Immature natural killer cell (primary cell): ENCODE results near the gene WDFY2. TPM values are rescaled to one million over a fixed set of nuclear protein-coding genes. Genes with fewer than 3 reads are reported as not detected.

Experiments
- DNase-seq, 3 donors: peaks; one replicate each; pipeline ENCODE4 v3.0.0; 2022; ENCODE audit warnings: mixed read lengths in 1 of 3
- H3K27ac Mint-ChIP-seq, 6 donors: one replicate each; pipeline ENCODE4 v1.8.0; 2020; ENCODE audit warnings: mixed read lengths in 6 of 6, mild to moderate bottlenecking in 5 of 6, inconsistent platforms in 4 of 6, moderate library complexity in 3 of 6
- H3K27me3 Mint-ChIP-seq, 3 donors: one replicate each; pipeline ENCODE4 v1.8.0; 2020 to 2021; ENCODE audit warnings: low read depth in 3 of 3, mild to moderate bottlenecking in 3 of 3, mixed read lengths in 3 of 3, moderate library complexity in 3 of 3, inconsistent platforms in 1 of 3
- H3K36me3 Mint-ChIP-seq, 3 donors: one replicate each; pipeline ENCODE4 v1.8.0; 2020; ENCODE audit warnings: mixed read lengths in 3 of 3, inconsistent platforms in 2 of 3, mild to moderate bottlenecking in 2 of 3
- H3K4me1 Mint-ChIP-seq, 2 donors: one replicate each; pipeline ENCODE4 v1.8.0; 2020; ENCODE audit warnings: inconsistent platforms in 2 of 2, mild to moderate bottlenecking in 2 of 2, mixed read lengths in 2 of 2, moderate library complexity in 1 of 2
- H3K4me3 Mint-ChIP-seq, 5 donors: one replicate each; pipeline ENCODE4 v1.8.0; 2020; ENCODE audit warnings: mild to moderate bottlenecking in 5 of 5, mixed read lengths in 5 of 5, inconsistent platforms in 3 of 5, moderate library complexity in 3 of 5
- H3K9me3 Mint-ChIP-seq, 6 donors: one replicate each; pipeline ENCODE4 v1.8.0; 2020; ENCODE audit warnings: mild to moderate bottlenecking in 6 of 6, mixed read lengths in 6 of 6, inconsistent platforms in 4 of 6, moderate library complexity in 3 of 6
- polyA plus RNA-seq, 3 donors: library from polyadenylated mRNA; unstranded; fragments of 300-500 nt; fragmentation: Illumina TruSeq; gene quantifications; one replicate each; pipeline ENCODE4 v1.2.3, GENCODE V29; 2021

WDFY2 gene
- polyA plus RNA-seq, 3 donors from 2014 or later = 1.6 to 4.6 (median 3.0) TPM

DNA sequence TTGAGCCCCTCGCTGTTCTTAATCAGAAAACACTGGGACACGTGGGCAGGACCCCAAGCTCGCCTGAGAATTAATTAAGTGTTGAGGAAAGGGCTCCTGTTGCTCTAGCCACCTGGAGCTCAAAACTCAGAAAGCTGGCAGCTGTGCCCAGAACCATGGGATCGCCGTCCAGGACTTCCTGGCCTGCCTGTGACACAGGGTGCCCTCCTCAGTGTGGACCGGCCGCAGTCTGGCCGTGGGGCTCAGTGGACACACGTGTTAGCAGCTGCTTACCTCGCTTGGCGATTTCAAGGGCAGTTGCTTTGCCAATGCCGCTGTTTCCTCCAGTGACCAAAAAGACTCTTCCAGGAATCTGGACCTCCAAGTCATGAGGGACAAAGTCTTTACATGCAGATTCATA, 215.0 kb downstream of the WDFY2 start:
- peaks cover 13 to 21% (median 20%) of the 10 kb centered on the region in 3 donors for H3K27me3 Mint-ChIP-seq
- H3K36me3 Mint-ChIP-seq = peaks cover 3 to 6% (median 5%) of the 10 kb centered on the region in 3 donors
- DNase-seq = no peak
- peaks cover 22 to 25% of the 10 kb centered on the region in 2 donors for H3K4me1 Mint-ChIP-seq
- H3K9me3 Mint-ChIP-seq = no peaks in the 10 kb centered on the region
- no peak overlapping the region for H3K4me3 Mint-ChIP-seq
- peak overlapping the region in 3 of 6 donors; percentile 99 to 100 (median 100) for H3K27ac Mint-ChIP-seq

DNA sequence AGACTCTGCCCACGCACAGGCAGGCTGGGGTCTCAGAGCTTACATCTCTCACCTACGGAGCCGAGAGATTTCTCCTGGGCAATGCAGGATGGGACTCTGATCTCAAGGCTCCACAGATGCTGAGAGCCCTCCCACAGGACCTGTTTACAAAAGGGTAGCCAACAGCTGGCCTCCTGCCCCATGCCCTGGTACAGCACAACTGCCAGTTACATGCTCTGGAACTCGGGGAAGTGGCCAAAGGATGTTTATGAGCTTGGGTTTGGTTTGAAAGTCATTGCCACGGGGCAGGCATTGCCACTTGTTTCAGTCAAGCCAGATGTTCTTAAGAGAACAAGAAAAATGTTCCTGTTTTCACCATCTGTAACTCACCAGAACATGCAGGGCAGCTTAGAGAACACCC, 216.2 kb downstream of the WDFY2 start:
- Mint-ChIP-seq H3K4me3 (no peak overlapping the region), H3K36me3 (peaks cover 3 to 6% (median 5%) of the 10 kb centered on the region in 3 donors), H3K9me3 (no peaks in the 10 kb centered on the region), H3K27ac (peak overlapping the region in 4 of 6 donors; percentile 55 to 100 (median 100)), H3K4me1 (peaks cover 34 to 37% of the 10 kb centered on the region in 2 donors), H3K27me3 (peaks cover 18 to 32% (median 29%) of the 10 kb centered on the region in 3 donors)
- no peak for DNase-seq

DNA sequence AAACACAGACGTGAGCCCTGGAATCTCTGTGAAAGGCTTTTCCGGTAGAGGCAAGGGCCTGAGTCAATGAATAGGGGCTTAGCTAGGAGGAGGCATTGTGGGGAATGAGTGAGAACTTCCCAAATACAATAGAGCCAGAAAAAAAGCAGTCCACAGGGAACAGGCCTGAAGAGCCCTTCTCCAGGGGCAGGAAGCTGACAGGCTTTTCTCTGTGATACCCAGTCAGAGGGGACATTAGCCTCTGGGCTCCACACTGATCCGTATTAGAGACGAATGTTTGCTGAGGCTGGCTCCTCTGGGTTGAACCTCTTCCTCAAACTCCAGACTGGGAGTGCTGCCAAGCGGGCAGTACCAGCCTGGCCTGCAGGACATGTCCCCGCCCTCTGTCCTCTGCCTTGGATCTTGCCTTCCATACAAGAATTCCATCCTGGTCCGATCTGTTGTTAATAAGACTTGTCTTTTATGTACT, 217.4 kb downstream of the WDFY2 start:
- Mint-ChIP-seq H3K4me3 (peak overlapping the region in 4 of 5 donors; percentile 63 to 95 (median 91)), H3K27ac (peak overlapping the region; percentile 99 to 100 (median 100)), H3K27me3 (peaks cover 18 to 33% (median 29%) of the 10 kb centered on the region in 3 donors), H3K4me1 (peaks cover 35 to 39% of the 10 kb centered on the region in 2 donors), H3K9me3 (no peaks in the 10 kb centered on the region), H3K36me3 (peaks cover under 1 to 6% (median 3%) of the 10 kb centered on the region in 3 donors)
- DNase-seq = no peak

DNA sequence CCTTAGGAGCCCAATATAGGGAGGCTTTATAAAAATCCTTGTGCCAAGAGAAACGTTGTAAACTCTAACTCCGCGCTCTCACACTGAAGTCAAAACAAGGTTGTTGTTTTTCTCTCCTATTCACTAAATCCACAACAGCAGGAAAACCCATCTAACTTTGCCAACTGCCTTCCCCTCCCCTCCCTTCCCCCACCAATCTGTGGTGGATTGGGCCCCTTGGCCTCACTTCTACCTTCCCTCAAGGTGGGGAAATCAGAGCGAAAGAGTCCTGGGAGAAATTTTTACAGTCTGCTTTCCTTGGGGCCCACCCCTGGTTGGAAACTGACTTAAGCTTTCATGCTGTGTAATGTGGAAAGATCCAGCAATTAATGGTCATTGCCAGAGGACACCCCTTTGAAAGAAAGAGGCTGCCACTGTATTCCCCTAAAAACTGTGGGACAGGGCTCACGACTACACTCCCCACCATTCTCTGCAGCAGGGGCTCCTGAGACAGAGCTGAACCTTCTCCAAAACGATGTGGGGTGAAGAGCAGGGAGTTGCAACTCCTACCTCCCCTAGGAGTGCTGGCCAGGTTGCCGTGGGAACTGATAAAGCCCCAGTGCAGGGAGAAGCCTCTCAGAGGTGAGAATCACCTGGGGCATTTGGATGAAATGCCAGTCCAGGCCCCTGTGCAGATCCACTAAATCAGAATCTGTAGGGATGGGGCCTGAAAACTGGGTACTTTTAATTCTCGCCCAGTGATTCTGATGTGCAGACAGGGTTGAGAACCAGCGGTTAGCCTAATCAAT, 218.6 kb downstream of the WDFY2 start:
- Mint-ChIP-seq H3K27ac (peak overlapping the region; percentile 99 to 100 (median 100)), H3K27me3 (peaks cover 18 to 33% (median 29%) of the 10 kb centered on the region in 3 donors), H3K4me3 (peak overlapping the region; percentile 90 to 99 (median 95)), H3K4me1 (peaks cover 35 to 39% of the 10 kb centered on the region in 2 donors), H3K36me3 (peaks cover 0 to 4% (median 3%) of the 10 kb centered on the region in 3 donors), H3K9me3 (no peaks in the 10 kb centered on the region)
- no peak for DNase-seq

DNA sequence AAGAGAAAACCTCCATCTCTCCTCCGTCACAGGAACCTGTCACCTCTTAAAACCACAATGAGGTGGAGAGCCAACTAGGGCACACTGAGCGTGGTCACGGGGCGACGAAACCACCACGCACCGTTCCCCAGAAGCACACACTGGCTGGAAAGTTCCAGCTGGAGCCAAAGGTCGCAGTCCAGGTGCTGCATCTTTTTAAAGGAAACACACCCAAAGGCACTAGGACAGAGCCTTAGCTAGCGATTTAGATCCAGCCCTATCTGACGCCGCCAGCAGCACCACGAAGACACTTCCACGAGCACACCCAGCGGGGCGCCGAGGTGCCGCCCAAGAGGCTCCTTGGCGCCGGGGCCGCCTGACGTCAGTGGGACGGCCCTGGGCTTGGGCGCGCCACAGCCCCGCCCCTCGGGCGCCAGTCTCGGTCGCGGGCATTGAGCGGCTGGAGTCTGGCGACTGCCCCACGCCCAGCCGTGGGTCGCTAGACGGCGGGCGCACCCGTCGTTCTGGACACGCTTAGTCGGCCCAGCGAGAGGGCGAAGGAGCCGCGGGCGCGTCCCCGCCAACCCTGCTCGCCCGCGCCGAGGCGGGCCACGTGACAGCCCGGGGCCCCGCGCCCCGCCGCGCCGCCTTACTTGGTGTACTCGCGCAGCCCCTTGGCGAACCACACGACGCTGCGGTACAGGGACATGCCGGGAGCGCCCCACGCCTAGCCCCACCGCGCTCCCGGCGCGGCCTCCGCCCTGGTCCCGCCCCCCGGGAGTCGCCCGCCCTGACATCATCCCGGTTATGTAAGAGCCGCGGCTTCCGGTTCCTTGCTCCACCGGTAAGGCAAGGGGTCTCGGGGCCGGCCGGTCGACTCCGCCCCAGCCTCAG, 219.4 kb downstream of the WDFY2 start, which contains the start of gene DHRS12:
DHRS12 (minus strand) TSS at position 742 of the 873 bp plus-strand sequence. CDS start 4,504 bp downstream, outside the sequence.
- Mint-ChIP-seq H3K4me1 (peaks cover 35 to 39% of the 10 kb centered on the region in 2 donors), H3K36me3 (peaks cover 0 to 3% (median 3%) of the 10 kb centered on the region in 3 donors), H3K27me3 (peaks cover 18 to 33% (median 31%) of the 10 kb centered on the region in 3 donors), H3K4me3 (peak within 1 kb of the TSS; percentile 90 to 99 (median 95)), H3K27ac (peak within 1 kb of the TSS; percentile 99 to 100 (median 100)), H3K9me3 (no peaks in the 10 kb centered on the region)
- peak; percentile 95 to 97 (median 95) for DNase-seq

DNA sequence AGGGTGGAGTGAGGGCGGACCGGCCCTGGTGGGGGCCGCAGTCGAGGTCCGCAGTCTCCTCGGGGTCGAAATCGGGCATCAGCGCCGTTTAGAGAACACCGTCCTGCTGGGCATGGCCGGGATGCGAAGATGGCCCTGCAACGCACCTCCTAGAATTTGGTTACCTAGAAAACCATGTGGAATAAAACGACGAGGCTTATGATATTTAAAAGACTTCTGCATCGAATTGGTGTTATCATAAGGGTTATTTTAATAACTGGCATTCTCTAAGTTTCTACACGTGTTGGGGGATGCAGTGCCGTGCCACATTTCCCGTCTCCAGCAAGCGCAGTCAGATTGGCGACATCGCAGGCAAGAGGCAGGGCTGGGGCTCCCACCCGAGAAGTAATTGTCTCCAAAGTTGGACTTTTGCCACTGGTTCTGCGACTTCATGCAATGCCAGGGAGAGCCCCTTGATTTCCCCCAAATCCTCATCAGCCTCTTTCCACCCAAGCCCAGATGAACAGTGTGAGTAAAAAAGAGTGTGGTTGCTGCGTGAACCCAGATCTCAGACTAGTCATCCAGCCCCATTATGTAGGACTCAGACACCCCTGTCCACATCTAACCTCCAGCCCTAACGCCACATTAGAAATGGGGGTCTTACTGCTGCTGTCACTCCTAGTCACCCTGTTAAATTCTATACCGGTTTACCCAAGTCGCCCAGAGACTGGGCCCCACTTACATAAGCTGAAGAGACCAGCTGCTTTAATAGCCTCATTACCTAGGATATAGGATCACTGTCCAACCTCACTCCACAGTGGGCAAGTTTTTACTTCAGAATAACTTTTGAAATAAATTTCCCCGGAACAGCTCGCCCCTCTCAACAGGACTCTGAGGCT, 220.3 kb downstream of the WDFY2 start:
- Mint-ChIP-seq H3K27ac (peak overlapping the region; percentile 95 to 100 (median 99)), H3K36me3 (peaks cover 0 to 3% (median 3%) of the 10 kb centered on the region in 3 donors)
- DNase-seq = peak; percentile 28 to 33 (median 30)

DNA sequence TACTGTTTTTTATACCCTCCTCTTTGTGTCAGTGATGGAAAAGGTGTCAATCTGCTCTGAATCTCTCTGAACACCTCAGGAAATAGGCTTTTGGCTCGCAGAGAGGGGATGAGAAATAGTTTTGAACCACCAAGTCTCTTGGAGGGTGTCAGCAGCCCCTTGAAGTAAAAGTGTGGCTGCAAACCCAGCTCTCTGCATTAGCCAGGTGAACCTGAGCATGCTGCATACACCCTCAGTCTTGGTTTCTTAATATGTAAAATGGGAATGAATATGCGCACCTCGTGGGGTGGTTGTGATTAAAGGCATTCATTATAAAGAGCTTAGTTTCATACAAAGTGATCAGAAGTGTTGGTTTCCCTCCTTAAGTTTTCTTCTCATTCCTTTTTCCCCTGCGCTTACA, 221.1 kb downstream of the WDFY2 start:
- Mint-ChIP-seq H3K27ac (peak overlapping the region; percentile 95 to 100 (median 99)), H3K36me3 (peaks cover 0 to 3% (median 3%) of the 10 kb centered on the region in 3 donors), H3K4me1 (peaks cover 35 to 39% of the 10 kb centered on the region in 2 donors), H3K4me3 (peak overlapping the region; percentile 84 to 99 (median 89)), H3K27me3 (peaks cover 18 to 33% (median 29%) of the 10 kb centered on the region in 3 donors), H3K9me3 (no peaks in the 10 kb centered on the region)
- DNase-seq = no peak

More for the DNA sequence above, 220.3 kb downstream of the WDFY2 start:
- Mint-ChIP-seq H3K4me1 (peaks cover 35 to 39% of the 10 kb centered on the region in 2 donors), H3K27me3 (peaks cover 18 to 33% (median 31%) of the 10 kb centered on the region in 3 donors), H3K4me3 (peak overlapping the region; percentile 84 to 99 (median 89)), H3K9me3 (no peaks in the 10 kb centered on the region)

DNA sequence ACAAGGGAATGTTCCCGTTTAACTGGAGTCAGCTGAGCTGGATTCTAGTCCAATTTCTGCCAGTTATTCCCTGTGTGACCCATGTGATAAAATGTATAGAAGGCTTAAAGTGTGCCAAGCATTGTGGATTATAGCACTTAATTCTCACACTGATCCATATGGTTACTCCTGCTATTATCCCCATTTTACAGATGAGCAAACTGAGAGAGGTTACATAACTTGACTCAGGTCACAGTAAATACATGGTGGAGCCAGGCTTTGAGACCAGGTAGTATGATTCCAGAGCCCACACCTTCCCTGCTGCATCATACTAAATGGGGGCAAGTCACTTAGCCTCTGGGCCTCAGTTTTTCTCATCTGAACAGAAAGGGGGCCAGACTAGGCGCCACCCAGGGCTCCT, 221.7 kb downstream of the WDFY2 start:
- Mint-ChIP-seq H3K4me3 (no peak overlapping the region), H3K27me3 (peaks cover 18 to 33% (median 29%) of the 10 kb centered on the region in 3 donors), H3K27ac (peak overlapping the region; percentile 95 to 100 (median 99)), H3K36me3 (peaks cover 0 to 3% (median 3%) of the 10 kb centered on the region in 3 donors), H3K4me1 (peaks cover 35 to 39% of the 10 kb centered on the region in 2 donors), H3K9me3 (no peaks in the 10 kb centered on the region)
- no peak for DNase-seq

DNA sequence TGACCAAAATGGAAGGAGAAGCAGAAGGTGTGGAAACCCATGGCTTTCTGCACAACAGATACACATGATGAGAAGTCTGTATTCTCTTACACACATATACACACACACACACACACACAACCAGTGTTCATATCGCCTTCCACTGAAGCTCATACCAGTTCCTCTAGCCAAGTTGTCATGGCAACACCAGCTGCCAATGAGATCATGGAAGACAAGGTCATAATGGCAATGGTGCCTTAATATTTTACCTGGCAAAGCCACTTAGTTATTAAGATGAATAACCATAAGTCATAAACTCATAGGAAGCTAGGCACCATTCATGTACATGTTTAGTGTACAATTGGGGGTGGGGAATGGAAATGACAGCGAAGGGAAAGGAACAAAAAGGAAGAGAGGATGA, 222.3 kb downstream of the WDFY2 start:
- Mint-ChIP-seq H3K27ac (peak overlapping the region; percentile 51 to 100 (median 96)), H3K9me3 (no peaks in the 10 kb centered on the region), H3K36me3 (peaks cover 0 to 3% (median 3%) of the 10 kb centered on the region in 3 donors), H3K27me3 (peaks cover 18 to 33% (median 29%) of the 10 kb centered on the region in 3 donors), H3K4me1 (peaks cover 34 to 39% of the 10 kb centered on the region in 2 donors), H3K4me3 (no peak overlapping the region)
- no peak for DNase-seq

DNA sequence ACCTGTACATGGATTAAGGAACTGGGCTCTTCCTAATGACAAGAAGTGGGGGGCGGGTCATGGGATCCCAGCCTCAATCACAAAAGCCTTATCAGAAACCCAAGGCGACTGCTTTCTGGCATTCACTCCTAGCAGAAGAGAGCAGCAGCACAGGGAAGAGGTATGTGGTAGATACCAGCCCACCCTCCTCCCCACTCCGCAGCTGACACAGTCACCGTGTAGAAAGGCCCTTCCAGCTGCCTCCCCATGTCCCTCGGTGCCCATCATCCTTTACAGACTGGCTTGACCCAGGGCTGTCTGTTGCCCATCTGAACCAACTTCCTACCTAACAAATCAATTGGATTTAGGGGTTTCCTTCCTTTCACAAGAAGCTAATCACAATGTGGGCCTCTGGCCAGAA, 222.8 kb downstream of the WDFY2 start:
- peak overlapping the region in 5 of 6 donors; percentile 22 to 99 (median 40) for H3K27ac Mint-ChIP-seq
- H3K9me3 Mint-ChIP-seq = no peaks in the 10 kb centered on the region
- peaks cover 16 to 29% (median 25%) of the 10 kb centered on the region in 3 donors for H3K27me3 Mint-ChIP-seq
- DNase-seq = no peak
- peaks cover 0 to under 1% (median under 1%) of the 10 kb centered on the region in 3 donors for H3K36me3 Mint-ChIP-seq
- no peak overlapping the region for H3K4me3 Mint-ChIP-seq
- peaks cover 35 to 39% of the 10 kb centered on the region in 2 donors for H3K4me1 Mint-ChIP-seq

DNA sequence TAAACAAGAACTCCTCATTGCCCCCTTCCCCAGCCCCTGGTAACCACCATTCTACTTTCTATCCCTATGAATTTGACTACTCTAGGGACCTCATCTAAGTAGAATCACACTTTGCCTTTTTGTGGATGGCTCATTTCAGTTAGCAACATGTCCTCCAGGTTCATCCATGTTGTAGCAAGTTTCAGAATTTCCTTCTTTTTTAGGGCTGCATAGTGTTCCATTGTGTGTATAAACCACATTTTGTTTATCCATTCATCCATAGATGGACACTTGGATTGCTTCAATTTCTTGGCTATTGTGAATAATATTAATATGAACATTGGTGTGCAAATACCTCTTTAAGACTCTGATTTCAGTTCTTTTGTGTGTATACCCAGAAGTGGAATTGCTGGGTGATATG, 224.5 kb downstream of the WDFY2 start:
- no peaks in the 10 kb centered on the region for H3K36me3 Mint-ChIP-seq
- H3K9me3 Mint-ChIP-seq = no peaks in the 10 kb centered on the region
- peak overlapping the region in 2 of 6 donors; percentile 66 to 99 for H3K27ac Mint-ChIP-seq
- H3K27me3 Mint-ChIP-seq = peaks cover 8 to 17% (median 14%) of the 10 kb centered on the region in 3 donors
- H3K4me1 Mint-ChIP-seq = peaks cover 23 to 27% of the 10 kb centered on the region in 2 donors
- no peak overlapping the region for H3K4me3 Mint-ChIP-seq
- no peak for DNase-seq

DNA sequence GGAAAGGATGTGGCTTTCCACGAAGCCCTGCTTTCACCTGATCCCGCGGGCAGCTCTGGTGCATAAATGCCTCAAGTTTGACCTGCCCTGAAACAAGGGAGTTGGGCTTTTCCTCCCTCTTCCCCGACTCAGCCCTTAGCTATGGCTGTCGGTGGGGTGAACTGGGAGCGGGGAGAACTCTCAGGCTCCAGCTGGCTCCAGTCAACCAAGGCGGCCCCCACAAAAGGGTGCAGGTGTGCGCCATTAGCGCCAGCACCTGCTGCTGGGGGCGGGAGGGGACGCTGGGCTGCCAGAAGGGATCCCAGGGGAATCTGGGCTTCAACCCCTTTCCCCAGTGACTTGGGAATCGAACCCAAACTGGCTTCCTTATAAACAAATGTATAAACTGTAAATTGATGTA, 226.8 kb downstream of the WDFY2 start:
- DNase-seq = no peak
- Mint-ChIP-seq H3K36me3 (no peaks in the 10 kb centered on the region), H3K9me3 (no peaks in the 10 kb centered on the region), H3K27ac (peak overlapping the region in 1 of 6 donors; percentile 6), H3K4me1 (peaks cover 19 to 20% of the 10 kb centered on the region in 2 donors), H3K27me3 (peaks cover 0 to 4% (median 3%) of the 10 kb centered on the region in 3 donors), H3K4me3 (no peak overlapping the region)
